SK-N-SH treated with all-trans-retinoic acid at 6 μM for 48 hours (cell line): ENCODE measurements around the gene BCAS4.

Experiments
- CREB5 ChIP-seq: fragments of 250-450 bp; sonication (Bioruptor Pico); IDR thresholded peaks from 2 replicates; pipeline ENCODE4 v1.5.1; 2020; ENCODE audit warnings: low read depth, mild to moderate bottlenecking, moderate library complexity
- CSDC2 ChIP-seq: fragments of 250-450 bp; sonication (Bioruptor Pico); IDR thresholded peaks from 2 replicates; pipeline ENCODE4 v1.5.0; 2020; ENCODE audit warnings: mild to moderate bottlenecking, moderate library complexity
- ESRRG ChIP-seq: fragments of 250-450 bp; sonication (Bioruptor Pico); IDR thresholded peaks from 2 replicates; pipeline ENCODE4 v1.6.1; 2021; ENCODE audit warnings: mild to moderate bottlenecking
- GLIS3 ChIP-seq: fragments of 250-450 bp; sonication (Bioruptor Pico); IDR thresholded peaks from 2 replicates; pipeline ENCODE4 v1.5.0; 2020; ENCODE audit warnings: mild to moderate bottlenecking, moderate library complexity
- ISL1 ChIP-seq: fragments of 250-450 bp; sonication (Bioruptor Pico); IDR thresholded peaks from 2 replicates; pipeline ENCODE4 v2.1.2; 2022; ENCODE audit warnings: mild to moderate bottlenecking, moderate library complexity
- PATZ1 ChIP-seq: fragments of 250-450 bp; sonication (Bioruptor Pico); IDR thresholded peaks from 2 replicates; pipeline ENCODE4 v1.8.0; 2020; ENCODE audit warnings: mild to moderate bottlenecking, moderate library complexity, borderline replicate concordance
- PPARA ChIP-seq: fragments of 250-450 bp; sonication (Bioruptor Pico); IDR thresholded peaks from 2 replicates; pipeline ENCODE4 v1.5.0; 2020; ENCODE audit warnings: mild to moderate bottlenecking, borderline replicate concordance
- RARB ChIP-seq: fragments of 250-450 bp; sonication (Bioruptor Pico); IDR thresholded peaks from 2 replicates; pipeline ENCODE4 v1.8.0; 2021; ENCODE audit warnings: mild to moderate bottlenecking, moderate library complexity
- TCF4 ChIP-seq: fragments of 250-450 bp; sonication (Bioruptor Pico); IDR thresholded peaks from 2 replicates; pipeline ENCODE4 v1.8.0; 2021; ENCODE audit warnings: mild to moderate bottlenecking, moderate library complexity, borderline replicate concordance
- TOX ChIP-seq: fragments of 250-450 bp; sonication (Bioruptor Pico); IDR thresholded peaks from 2 replicates; pipeline ENCODE4 v1.8.0; 2021; ENCODE audit warnings: mild to moderate bottlenecking, moderate library complexity, borderline replicate concordance
- TSHZ2 ChIP-seq: fragments of 250-450 bp; sonication (Bioruptor Pico); IDR thresholded peaks from 2 replicates; pipeline ENCODE4 v1.5.0; 2020; ENCODE audit warnings: mild to moderate bottlenecking, moderate library complexity
- ZNF8 ChIP-seq: fragments of 450-650 bp; formaldehyde crosslinking; IDR thresholded peaks from 2 replicates; pipeline ENCODE4 v1.5.0; 2020; ENCODE audit warnings: mild to moderate bottlenecking, moderate library complexity

DNA sequence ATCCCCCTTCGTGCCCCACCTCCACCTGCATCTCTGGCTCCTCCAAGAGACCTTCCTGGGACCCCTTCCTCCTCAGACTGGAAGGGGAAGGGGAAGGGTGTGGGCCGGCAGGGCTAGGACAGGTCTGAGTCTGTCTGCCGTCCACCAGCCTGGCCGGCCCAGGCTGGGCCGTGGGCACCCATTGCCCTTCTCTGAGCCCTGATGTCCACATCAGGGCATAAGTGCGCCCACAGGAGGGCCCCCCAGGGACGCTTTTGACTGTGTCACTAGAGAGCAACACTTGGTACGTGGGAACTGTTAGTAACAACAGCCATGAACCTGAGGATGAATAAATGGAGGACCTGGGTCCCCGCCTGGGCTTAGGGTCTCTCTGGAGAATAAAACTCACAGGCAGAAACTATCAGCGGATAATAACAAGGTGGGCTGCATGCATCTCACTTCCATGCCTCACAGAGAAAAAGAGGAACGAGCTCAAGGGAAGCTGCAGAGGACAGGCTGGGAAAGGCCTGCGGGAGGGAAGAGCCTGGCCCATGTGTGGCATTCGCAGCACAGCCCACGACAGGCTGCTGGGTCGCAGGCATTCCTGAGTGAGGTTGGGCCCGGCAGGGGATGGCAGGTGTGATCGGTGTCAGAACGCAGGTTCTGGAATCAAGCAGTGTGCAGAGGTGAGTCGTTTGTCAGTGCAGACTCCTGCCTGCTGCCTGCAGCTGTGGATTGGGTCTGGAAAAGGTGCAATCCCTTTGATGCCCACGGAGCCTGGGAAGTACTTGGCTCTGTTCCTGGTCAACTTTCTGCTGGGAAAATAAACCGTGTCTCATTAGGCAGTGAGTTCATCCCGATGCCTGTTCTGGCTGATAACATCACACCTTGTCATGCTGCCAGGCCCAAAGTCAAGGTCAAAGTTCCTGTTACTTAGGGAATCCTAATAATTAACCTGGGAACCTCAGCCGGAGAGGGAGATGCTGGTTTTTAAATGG, 60.9 kb downstream of the BCAS4 start:
- TF ChIP-seq TSHZ2 (CRISPR knock-in tag) (no peak), ZNF8 (CRISPR knock-in tag) (no peak), CREB5 (CRISPR knock-in tag) (no peak), RARB (CRISPR knock-in tag) (no peak), ISL1 (CRISPR knock-in tag) (no peak), TCF4 (CRISPR knock-in tag) (no peak), TOX (CRISPR knock-in tag) (no peak), GLIS3 (CRISPR knock-in tag) (no peak), PPARA (CRISPR knock-in tag) (no peak), PATZ1 (CRISPR knock-in tag) (no peak), CSDC2 (CRISPR knock-in tag) (no peak), ESRRG (CRISPR knock-in tag) (no peak)
